Heart left ventricle (tissue), 13 donors: ENCODE results near the gene NLGN2.
A peak's percentile ranks its signal among the peaks of the same experiment; 100 is the strongest.

Experiments
- CTCF ChIP-seq, 12 donors: fragments of 200-600 bp; sonication (generic) in 4 of 12; IDR thresholded peaks; one replicate each; pipeline versions ENCODE4 v1.5.0 to v1.8.0; 2018 to 2022; ENCODE audit warnings: antibody characterized with exemption in 12 of 12, mild to moderate bottlenecking in 5 of 12
- POLR2A ChIP-seq, 2 donors: fragments of 450-650 bp; IDR thresholded peaks; one replicate each; pipeline ENCODE4 v1.6.1; 2017; ENCODE audit warnings: antibody characterized with exemption in 2 of 2, mild to moderate bottlenecking in 2 of 2, moderate library complexity in 2 of 2
- donor health status: ischemic (EF 13 %, LVEDD 7.1; RV severe dilation, severe dysfunction).
- donor health status: DM: no; HTN: yes; CAD: no.
- donor health status: DM: no; HTN: no; CAD: no.
- donor health status: ischemic (EF 25% LVEDD 6.9; RV normal size, moderate dysfunction).
- donor health status: ischemic (EF 25% LVEDD 5.7; RV mildly dilated, moderate dysfunction).
- donor health status: ischemic (EF 35%, LVEDD 5.7; RV mildly dilated, moderate dysfunction).
- donor health status: nonischemic (EF 11% LVEDD 7.7; RV severe dilation, severe dysfunction).
- donor health status: DM: yes; HTN: yes; CAD: no.
- donor health status: PGD.
- donor health status: ischemic (EF 29% LVEDD 5.4; RV normal size, mild dysfunction).
- donor health status: nonischemic (EF 23%, LVEDD 6.1; RV moderate dilation, normal function).

- TF ChIP-seq CTCF (IDR thresholded peaks at IDR 0.05) (no peak), POLR2A (IDR thresholded peaks at IDR 0.05) (peak; percentile 94 to 99)
These were observed 3.5 kb upstream of the NLGN2 start, which contains the start of gene TMEM256 for GRCh38 chr17:7403977-7404736.
